H9 (cell line): Measurements from ENCODE around the gene TPTE. TPM values are rescaled to one million over a fixed set of nuclear protein-coding genes. Genes with fewer than 3 reads are reported as not detected.
"Not testable (repeated sequence)": the region's sequence is repeated elsewhere in the genome, so short reads cannot be mapped to it uniquely, and the experiment has no call there.

Experiments
- DNase-seq: peaks from one replicate; pipeline ENCODE4 v3.0.0-alpha.2; 2017
- H2AFZ ChIP-seq: one replicate; pipeline ENCODE4 v1.6.1; 2013; ENCODE audit warnings: mild to moderate bottlenecking, low read length, control low read depth, moderate library complexity
- H2AK5ac ChIP-seq: 2 replicates; pipeline ENCODE4 v1.6.1; 2013; ENCODE audit warnings: low read length, control low read depth, mixed read lengths; ENCODE audit not compliant: insufficient read length
- H2BK120ac ChIP-seq: one replicate; pipeline ENCODE4 v1.6.1; 2013; ENCODE audit warnings: low read depth, mild to moderate bottlenecking, low read length, control low read depth, inconsistent platforms; ENCODE audit not compliant: poor library complexity, severe bottlenecking
- H2BK12ac ChIP-seq: 2 replicates; pipeline ENCODE4 v1.6.1; 2013; ENCODE audit warnings: low read length, control low read depth, mixed read lengths, low read depth; ENCODE audit not compliant: insufficient read length
- H2BK15ac ChIP-seq: 2 replicates; pipeline ENCODE4 v1.6.1; 2013; ENCODE audit warnings: low read depth, low read length, control low read depth
- H2BK20ac ChIP-seq: one replicate; pipeline ENCODE4 v1.6.1; 2013; ENCODE audit warnings: low read depth, mild to moderate bottlenecking, low read length, control low read depth, inconsistent platforms; ENCODE audit not compliant: poor library complexity, severe bottlenecking
- H2BK5ac ChIP-seq: 2 replicates; pipeline ENCODE4 v1.6.1; 2013; ENCODE audit warnings: low read length, control low read depth, mixed read lengths; ENCODE audit not compliant: insufficient read length
- H3K14ac ChIP-seq: 2 replicates; pipeline ENCODE4 v1.6.1; 2013; ENCODE audit warnings: low read length, control low read depth; ENCODE audit not compliant: insufficient read depth
- H3K18ac ChIP-seq: 2 replicates; pipeline ENCODE4 v1.6.1; 2013; ENCODE audit warnings: low read depth, mild to moderate bottlenecking, mixed read lengths, low read length, control low read depth; ENCODE audit not compliant: insufficient read length
- H3K23ac ChIP-seq: 2 replicates; pipeline ENCODE4 v1.6.1; 2013; ENCODE audit warnings: low read length, control low read depth, mixed read lengths, low read depth; ENCODE audit not compliant: insufficient read length
- H3K23me2 ChIP-seq: 2 replicates; pipeline ENCODE4 v1.6.1; 2013; ENCODE audit warnings: low read depth, mild to moderate bottlenecking, mixed read lengths, low read length, control low read depth; ENCODE audit not compliant: insufficient read length, poor library complexity, severe bottlenecking
- H3K27ac ChIP-seq: 2 replicates; pipeline ENCODE4 v1.5.1; 2013; ENCODE audit warnings: low read length, control low read depth, mixed read lengths, low read depth; ENCODE audit not compliant: insufficient read length
- H3K27me3 ChIP-seq: 2 replicates; pipeline ENCODE4 v1.6.1; 2013; ENCODE audit warnings: low read length, control low read depth, inconsistent platforms; ENCODE audit not compliant: insufficient read depth
- H3K4ac ChIP-seq: 2 replicates; pipeline ENCODE4 v1.6.1; 2013; ENCODE audit warnings: low read depth, mild to moderate bottlenecking, control low read depth, inconsistent platforms, low read length, moderate library complexity
- H3K4me1 ChIP-seq: 2 replicates; pipeline ENCODE4 v1.6.1; 2013; ENCODE audit warnings: low read length, control low read depth, inconsistent platforms; ENCODE audit not compliant: insufficient read depth
- H3K4me2 ChIP-seq: 2 replicates; pipeline ENCODE4 v1.6.1; 2013; ENCODE audit warnings: low read length, control low read depth, mixed read lengths; ENCODE audit not compliant: insufficient read length, insufficient read depth
- H3K56ac ChIP-seq: 2 replicates; pipeline ENCODE4 v1.6.1; 2013; ENCODE audit warnings: low read depth, mild to moderate bottlenecking, mixed read lengths, low read length, control low read depth; ENCODE audit not compliant: insufficient read length
- H3K79me1 ChIP-seq: 2 replicates; pipeline ENCODE4 v1.6.1; 2013; ENCODE audit warnings: low read depth, mild to moderate bottlenecking, moderate library complexity, low read length, control low read depth, inconsistent platforms; ENCODE audit not compliant: insufficient read depth, poor library complexity, severe bottlenecking
- H3K79me2 ChIP-seq: 2 replicates; pipeline ENCODE4 v1.6.1; 2013; ENCODE audit warnings: low read length, control low read depth, inconsistent platforms; ENCODE audit not compliant: insufficient read depth
- H3K9ac ChIP-seq: 2 replicates; pipeline ENCODE4 v1.6.1; 2013; ENCODE audit warnings: low read length, control low read depth, mixed read lengths; ENCODE audit not compliant: insufficient read length; ENCODE audit errors: extremely low read depth
- H3K9me3 ChIP-seq: one replicate; pipeline ENCODE4 v1.6.1; 2013; ENCODE audit warnings: low read depth, low read length, inconsistent platforms; ENCODE audit not compliant: control insufficient read depth
- H3T11ph ChIP-seq: one replicate; pipeline ENCODE4 v1.6.1; 2013; ENCODE audit warnings: mild to moderate bottlenecking, low read length, control low read depth, inconsistent platforms
- H4K20me1 ChIP-seq: one replicate; pipeline ENCODE4 v1.6.1; 2013; ENCODE audit not compliant: control insufficient read depth, insufficient read length, insufficient read depth
- H4K5ac ChIP-seq: 2 replicates; pipeline ENCODE4 v1.6.1; 2013; ENCODE audit warnings: low read depth, mild to moderate bottlenecking, mixed read lengths, low read length, control low read depth; ENCODE audit not compliant: insufficient read length
- H4K8ac ChIP-seq: replicated peaks from 2 replicates; pipeline ENCODE4 v1.6.1; 2013; ENCODE audit warnings: low read length, control low read depth, mixed read lengths, low read depth; ENCODE audit not compliant: insufficient read length
- H4K91ac ChIP-seq: 2 replicates; pipeline ENCODE4 v1.6.1; 2013; ENCODE audit warnings: low read depth, mild to moderate bottlenecking, moderate library complexity, mixed read lengths, low read length, control low read depth; ENCODE audit not compliant: insufficient read length
- H3K27ac Mint-ChIP-seq, 3 experiments: 2 replicates in 2 of 3; 3 replicates in 1 of 3; pipeline ENCODE4 v1.8.0; 2020 to 2021; ENCODE audit warnings: mixed read lengths in 3 of 3, mild to moderate bottlenecking in 1 of 3, moderate library complexity in 1 of 3
- H3K27me3 Mint-ChIP-seq: 2 replicates; pipeline ENCODE4 v1.8.0; 2021; ENCODE audit warnings: low read depth, mild to moderate bottlenecking, moderate library complexity, mixed read lengths
- H3K36me3 Mint-ChIP-seq, 3 experiments: 2 replicates in 2 of 3; 3 replicates in 1 of 3; pipeline ENCODE4 v1.8.0; 2020 to 2021; ENCODE audit warnings: low read depth in 3 of 3, mixed read lengths in 3 of 3; ENCODE audit not compliant: insufficient read depth in 1 of 3
- H3K4me1 Mint-ChIP-seq, 2 experiments: 2 replicates each; pipeline ENCODE4 v1.8.0; 2020; ENCODE audit warnings: mixed read lengths in 2 of 2
- H3K4me3 Mint-ChIP-seq, 2 experiments: 2 replicates in 1 of 2; 3 replicates in 1 of 2; pipeline ENCODE4 v1.8.0; 2020 to 2021; ENCODE audit warnings: mild to moderate bottlenecking in 2 of 2, mixed read lengths in 2 of 2, moderate library complexity in 1 of 2
- H3K9me3 Mint-ChIP-seq, 2 experiments: 2 replicates in 1 of 2; 3 replicates in 1 of 2; pipeline ENCODE4 v1.8.0; 2020; ENCODE audit warnings: mild to moderate bottlenecking in 2 of 2, mixed read lengths in 2 of 2, moderate library complexity in 1 of 2
- WGBS: extraction: QIAGEN DNeasy Blood & Tissue Kit; methylation state at CpG from one replicate; pipeline ENCODE4 v1.1.7; 2013; ENCODE audit warnings: missing lambda C conversion rate, low lambda C conversion rate, mixed read lengths; ENCODE audit not compliant: insufficient read length; ENCODE audit errors: extremely low coverage; 5-methylcytosine and 5-hydroxymethylcytosine counted together
- total RNA-seq: library from RNA; stranded (reverse); gene quantifications from 2 replicates; pipeline ENCODE4 v1.2.1, GENCODE V29; 2021

The TPTE gene
- total RNA-seq, 1 experiment from 2014 or later: not detected

DNA sequence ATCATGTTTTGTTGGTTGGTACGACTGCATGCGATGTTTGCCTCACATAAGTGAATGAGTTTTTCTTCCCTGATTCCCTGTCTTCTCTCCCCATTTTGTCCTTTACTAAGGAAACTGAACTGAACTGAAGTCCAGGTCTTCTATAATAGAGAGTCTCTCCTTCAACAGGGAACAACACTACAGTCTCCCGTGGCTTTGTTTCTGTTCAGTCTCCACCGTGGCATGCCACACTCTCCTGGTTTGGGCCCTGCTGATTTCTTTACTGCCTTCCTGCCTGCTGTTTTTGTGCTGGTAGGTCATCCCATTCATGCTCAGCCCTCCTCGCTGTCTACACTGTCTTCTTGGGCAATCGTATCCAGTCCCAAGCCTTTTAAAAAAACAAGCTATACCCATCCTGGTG lies 92.9 kb downstream of the TPTE start:
- H4K20me1 ChIP-seq, H3K18ac ChIP-seq, H2BK20ac ChIP-seq, H3K56ac ChIP-seq, H4K8ac ChIP-seq, H3K27me3 ChIP-seq, H4K5ac ChIP-seq, H3K4ac ChIP-seq, H2BK120ac ChIP-seq, H3K23ac ChIP-seq, H2AK5ac ChIP-seq, DNase-seq, H3K4me1 Mint-ChIP-seq, H4K91ac ChIP-seq, H2BK12ac ChIP-seq, H3K27ac ChIP-seq, H3K4me2 ChIP-seq, H3K9ac ChIP-seq, H3K36me3 Mint-ChIP-seq, H2BK15ac ChIP-seq, H3T11ph ChIP-seq, H3K14ac ChIP-seq, H3K79me1 ChIP-seq, H3K23me2 ChIP-seq, H3K4me1 ChIP-seq, H3K4me3 Mint-ChIP-seq, H3K79me2 ChIP-seq, H3K27ac Mint-ChIP-seq, H3K27me3 Mint-ChIP-seq, H2BK5ac ChIP-seq, H2AFZ ChIP-seq: not testable (repeated sequence)
- H3K9me3 Mint-ChIP-seq: peaks cover 7 to 14% of the 10 kb centered on the region in 2 experiments
- H3K9me3 ChIP-seq: peaks cover 79% of the 10 kb centered on the region
- WGBS: no CpG with 5 or more reads among the region's 6 CpGs

- H3K14ac ChIP-seq, H3K79me1 ChIP-seq, H3K27me3 ChIP-seq, H4K8ac ChIP-seq, H3K4me1 ChIP-seq, H3K4me2 ChIP-seq, H3K36me3 Mint-ChIP-seq, H3T11ph ChIP-seq, DNase-seq, H3K23ac ChIP-seq, H3K9ac ChIP-seq, H3K27ac Mint-ChIP-seq, H4K5ac ChIP-seq, H3K79me2 ChIP-seq, H2BK5ac ChIP-seq, H2AK5ac ChIP-seq, H3K23me2 ChIP-seq, H3K27ac ChIP-seq, H3K4me3 Mint-ChIP-seq, H2BK20ac ChIP-seq, H2BK12ac ChIP-seq, H3K4me1 Mint-ChIP-seq, H2BK120ac ChIP-seq, H3K4ac ChIP-seq, H2BK15ac ChIP-seq, H3K18ac ChIP-seq, H3K27me3 Mint-ChIP-seq, H3K56ac ChIP-seq, H2AFZ ChIP-seq, H4K91ac ChIP-seq, H4K20me1 ChIP-seq: not testable (repeated sequence)
- no CpG with 5 or more reads among the region's 3 CpGs for WGBS
- H3K9me3 Mint-ChIP-seq: peaks cover 12 to 19% of the 10 kb centered on the region in 2 experiments
- H3K9me3 ChIP-seq: peaks cover 79% of the 10 kb centered on the region
Measured at GRCh38 chr21:10616061-10616460, 94.7 kb downstream of the TPTE start.
